Dendritic cell treated with granulocyte-macrophage colony-stimulating factor and Interleukin-4, amounts not matched to agents 40 ng/mL and 50 ng/mL, for 4 days (primary cell): Measurements from ENCODE around the gene RPS6KA4.

ENCODE experiments used
- H3K27ac Mint-ChIP-seq: one replicate; pipeline ENCODE4 v1.8.0; 2022; ENCODE audit warnings: mild to moderate bottlenecking, mixed read lengths
- H3K27me3 Mint-ChIP-seq: one replicate; pipeline ENCODE4 v1.8.0; 2022; ENCODE audit warnings: mild to moderate bottlenecking, mixed read lengths
- H3K36me3 Mint-ChIP-seq: one replicate; pipeline ENCODE4 v1.8.0; 2022; ENCODE audit warnings: low read depth, mixed read lengths
- H3K4me1 Mint-ChIP-seq: one replicate; pipeline ENCODE4 v1.8.0; 2022; ENCODE audit warnings: low read depth, mixed read lengths
- H3K4me3 Mint-ChIP-seq: one replicate; pipeline ENCODE4 v1.8.0; 2022; ENCODE audit warnings: mild to moderate bottlenecking, moderate library complexity, mixed read lengths
- H3K9me3 Mint-ChIP-seq: one replicate; pipeline ENCODE4 v1.8.0; 2022; ENCODE audit warnings: mixed read lengths
- intact Hi-C: fragments of 100-400 bp; cut with micrococcal nuclease; formaldehyde crosslinking; loops from one replicate; pipeline ENCODE4 v1.15.0; 2022

The RPS6KA4 gene

GRCh38 chr11:64385945-64386704 is 27.2 kb downstream of the RPS6KA4 start:
- intact Hi-C loops, result loop anchor here (1.0 kb wide), 1 partner anchor 62 kb away; no protein-coding TSS in a partner anchor
- H3K4me1 Mint-ChIP-seq, result peaks cover 55% of the 10 kb centered on the region
- H3K9me3 Mint-ChIP-seq, result peaks cover 9% of the 10 kb centered on the region
- peak overlapping the region; percentile 64 for H3K27ac Mint-ChIP-seq
- peaks cover 8% of the 10 kb centered on the region for H3K36me3 Mint-ChIP-seq
- peaks cover 21% of the 10 kb centered on the region for H3K27me3 Mint-ChIP-seq
- no peak overlapping the region for H3K4me3 Mint-ChIP-seq

GRCh38 chr11:64387916-64388315 is 29.0 kb downstream of the RPS6KA4 start:
- intact Hi-C loops, result no loop called here
- Mint-ChIP-seq H3K27me3 (peaks cover 18% of the 10 kb centered on the region), H3K9me3 (peaks cover 9% of the 10 kb centered on the region), H3K36me3 (peaks cover 8% of the 10 kb centered on the region), H3K4me3 (no peak overlapping the region), H3K27ac (no peak overlapping the region), H3K4me1 (peaks cover 73% of the 10 kb centered on the region)

- Mint-ChIP-seq H3K4me3 (no peak overlapping the region), H3K27ac (no peak overlapping the region), H3K27me3 (peaks cover 12% of the 10 kb centered on the region), H3K4me1 (peaks cover 74% of the 10 kb centered on the region), H3K9me3 (peaks cover 9% of the 10 kb centered on the region), H3K36me3 (peaks cover 8% of the 10 kb centered on the region)
- intact Hi-C loops, result no loop called here
Measured at GRCh38 chr11:64388894-64389293, 29.9 kb downstream of the RPS6KA4 start.

- peaks cover 12% of the 10 kb centered on the region for H3K27me3 Mint-ChIP-seq
- peak overlapping the region; percentile 72 for H3K27ac Mint-ChIP-seq
Measured at GRCh38 chr11:64389851-64390250, 30.9 kb downstream of the RPS6KA4 start.

GRCh38 chr11:64390558-64390957 is 31.6 kb downstream of the RPS6KA4 start:
- Mint-ChIP-seq H3K4me1 (peaks cover 81% of the 10 kb centered on the region), H3K27ac (peak overlapping the region; percentile 72), H3K4me3 (peak overlapping the region; percentile 48), H3K9me3 (peaks cover 9% of the 10 kb centered on the region), H3K36me3 (peaks cover 8% of the 10 kb centered on the region), H3K27me3 (peaks cover 12% of the 10 kb centered on the region)
- intact Hi-C loops, result no loop called here

More at GRCh38 chr11:64389851-64390250, 30.9 kb downstream of the RPS6KA4 start:
- H3K36me3 Mint-ChIP-seq, result peaks cover 8% of the 10 kb centered on the region
- no peak overlapping the region for H3K4me3 Mint-ChIP-seq
- intact Hi-C loops, result no loop called here
- H3K9me3 Mint-ChIP-seq, result peaks cover 9% of the 10 kb centered on the region
- peaks cover 81% of the 10 kb centered on the region for H3K4me1 Mint-ChIP-seq

GRCh38 chr11:64391839-64392238 is 32.9 kb downstream of the RPS6KA4 start:
- H3K4me1 Mint-ChIP-seq, result peaks cover 80% of the 10 kb centered on the region
- peaks cover 9% of the 10 kb centered on the region for H3K9me3 Mint-ChIP-seq
- peak overlapping the region; percentile 8 for H3K27ac Mint-ChIP-seq
- no peak overlapping the region for H3K4me3 Mint-ChIP-seq
- intact Hi-C loops, result no loop called here
- H3K36me3 Mint-ChIP-seq, result peaks cover 8% of the 10 kb centered on the region
- peaks cover 12% of the 10 kb centered on the region for H3K27me3 Mint-ChIP-seq

GRCh38 chr11:64395545-64396078 is 36.6 kb downstream of the RPS6KA4 start:
- H3K36me3 Mint-ChIP-seq, result no peaks in the 10 kb centered on the region
- H3K4me1 Mint-ChIP-seq, result peaks cover 78% of the 10 kb centered on the region
- intact Hi-C loops, result no loop called here
- no peaks in the 10 kb centered on the region for H3K27me3 Mint-ChIP-seq
- H3K9me3 Mint-ChIP-seq, result no peaks in the 10 kb centered on the region
- H3K27ac Mint-ChIP-seq, result peak overlapping the region; percentile 83
- H3K4me3 Mint-ChIP-seq, result peak overlapping the region; percentile 57

GRCh38 chr11:64396079-64396591 is 37.2 kb downstream of the RPS6KA4 start:
- no peaks in the 10 kb centered on the region for H3K36me3 Mint-ChIP-seq
- no peaks in the 10 kb centered on the region for H3K27me3 Mint-ChIP-seq
- H3K4me1 Mint-ChIP-seq, result peaks cover 77% of the 10 kb centered on the region
- H3K4me3 Mint-ChIP-seq, result peak overlapping the region; percentile 47
- H3K9me3 Mint-ChIP-seq, result no peaks in the 10 kb centered on the region
- intact Hi-C loops, result no loop called here
- H3K27ac Mint-ChIP-seq, result peak overlapping the region; percentile 83

GRCh38 chr11:64400102-64400501 is 41.1 kb downstream of the RPS6KA4 start:
- Mint-ChIP-seq H3K27ac (no peak overlapping the region), H3K27me3 (no peaks in the 10 kb centered on the region), H3K9me3 (no peaks in the 10 kb centered on the region)

GRCh38 chr11:64400667-64401066 is 41.7 kb downstream of the RPS6KA4 start:
- Mint-ChIP-seq H3K4me1 (peaks cover 64% of the 10 kb centered on the region), H3K4me3 (no peak overlapping the region), H3K9me3 (no peaks in the 10 kb centered on the region), H3K27me3 (no peaks in the 10 kb centered on the region), H3K27ac (no peak overlapping the region), H3K36me3 (no peaks in the 10 kb centered on the region)
- intact Hi-C loops, result no loop called here

More at GRCh38 chr11:64400102-64400501, 41.1 kb downstream of the RPS6KA4 start:
- peaks cover 69% of the 10 kb centered on the region for H3K4me1 Mint-ChIP-seq
- H3K36me3 Mint-ChIP-seq, result no peaks in the 10 kb centered on the region
- no peak overlapping the region for H3K4me3 Mint-ChIP-seq
- intact Hi-C loops, result no loop called here

- Mint-ChIP-seq H3K27me3 (no peaks in the 10 kb centered on the region), H3K4me1 (peaks cover 53% of the 10 kb centered on the region), H3K4me3 (no peak overlapping the region), H3K36me3 (no peaks in the 10 kb centered on the region), H3K27ac (no peak overlapping the region), H3K9me3 (no peaks in the 10 kb centered on the region)
- intact Hi-C loops, result no loop called here
Measured at GRCh38 chr11:64401775-64402174, 42.8 kb downstream of the RPS6KA4 start.

- H3K27ac Mint-ChIP-seq, result no peak overlapping the region
- intact Hi-C loops, result no loop called here
Measured at GRCh38 chr11:64403106-64403505, 44.1 kb downstream of the RPS6KA4 start.

GRCh38 chr11:64406221-64406946 is 47.4 kb downstream of the RPS6KA4 start:
- Mint-ChIP-seq H3K27me3 (no peaks in the 10 kb centered on the region), H3K9me3 (no peaks in the 10 kb centered on the region), H3K36me3 (no peaks in the 10 kb centered on the region), H3K27ac (no peak overlapping the region), H3K4me3 (no peak overlapping the region), H3K4me1 (peaks cover 46% of the 10 kb centered on the region)
- intact Hi-C loops, result no loop called here

More at GRCh38 chr11:64403106-64403505, 44.1 kb downstream of the RPS6KA4 start:
- Mint-ChIP-seq H3K27me3 (no peaks in the 10 kb centered on the region), H3K9me3 (no peaks in the 10 kb centered on the region), H3K4me1 (peaks cover 50% of the 10 kb centered on the region), H3K4me3 (no peak overlapping the region), H3K36me3 (no peaks in the 10 kb centered on the region)

- Mint-ChIP-seq H3K4me3 (no peak overlapping the region), H3K4me1 (peaks cover 48% of the 10 kb centered on the region), H3K36me3 (no peaks in the 10 kb centered on the region), H3K9me3 (no peaks in the 10 kb centered on the region), H3K27me3 (no peaks in the 10 kb centered on the region), H3K27ac (no peak overlapping the region)
- intact Hi-C loops, result no loop called here
Measured at GRCh38 chr11:64407221-64407620, 48.3 kb downstream of the RPS6KA4 start.
